Measurements from ENCODE around the gene LYPLAL1.
"Not testable (repeated sequence)": the region's sequence is repeated elsewhere in the genome, so short reads cannot be mapped to it uniquely, and the experiment has no call there.

Gene LYPLAL1

GRCh38 chr1:219250468-219250867 is 76.8 kb downstream of the LYPLAL1 start:
- not testable (repeated sequence) for H3K9ac ChIP-seq (ENCODE audit: low read length); H3K4me1 ChIP-seq (ENCODE audit: control insufficient read depth, insufficient read depth, low read depth, low read length); H3K27me3 ChIP-seq (ENCODE audit: control insufficient read depth in 1 of 2, insufficient read depth in 1 of 2, low read length in 2 of 2); H3K4me2 ChIP-seq (ENCODE audit: low read length, poor library complexity, severe bottlenecking); H3K23ac ChIP-seq (ENCODE audit: low read length in 2 of 2); H2BK120ac ChIP-seq (ENCODE audit: low read depth, low read length); H2BK15ac ChIP-seq (ENCODE audit: low read depth, poor library complexity, severe bottlenecking); DNase-seq; H3K9me3 ChIP-seq (ENCODE audit: control insufficient read depth, low read length); H3K14ac ChIP-seq (ENCODE audit: low read length in 2 of 2); H4K8ac ChIP-seq (ENCODE audit: low read length); H2AK5ac ChIP-seq (ENCODE audit: low read length, severe bottlenecking); H2AFZ ChIP-seq (ENCODE audit: low read depth, low read length); H3K79me1 ChIP-seq (replicated peaks; ENCODE audit: low read length, poor library complexity, severe bottlenecking); H3K27ac ChIP-seq (ENCODE audit: low read length, poor library complexity, severe bottlenecking); H2BK12ac ChIP-seq (ENCODE audit: low read length in 2 of 2); H3K36me3 ChIP-seq (ENCODE audit: control insufficient read depth in 1 of 2, insufficient read depth in 2 of 2, low read depth in 1 of 2, low read length in 2 of 2); H4K91ac ChIP-seq (ENCODE audit: low read length); H2BK5ac ChIP-seq (ENCODE audit: low read depth, low read length, poor library complexity, severe bottlenecking); H3K4ac ChIP-seq (ENCODE audit: low read depth in 1 of 2, low read length in 2 of 2); H3K4me3 ChIP-seq (ENCODE audit: insufficient read depth in 1 of 2, low read depth in 1 of 2, low read length in 2 of 2); H3K18ac ChIP-seq (ENCODE audit: low read depth in 1 of 2, low read length in 2 of 2)
- no CpG with 5 or more reads among the region's 2 CpGs for WGBS

- Histone ChIP-seq H2AFZ (ENCODE audit: low read depth, low read length) (no peak overlapping the region), H3K36me3 (ENCODE audit: control insufficient read depth in 1 of 2, insufficient read depth in 2 of 2, low read depth in 1 of 2, low read length in 2 of 2) (no peaks in the 10 kb centered on the region), H3K4me3 (ENCODE audit: insufficient read depth in 1 of 2, low read depth in 1 of 2, low read length in 2 of 2) (no peak overlapping the region), H3K27me3 (ENCODE audit: control insufficient read depth in 1 of 2, insufficient read depth in 1 of 2, low read length in 2 of 2) (no peaks in the 10 kb centered on the region), H2BK5ac (ENCODE audit: low read depth, low read length, poor library complexity, severe bottlenecking) (no peak overlapping the region), H3K18ac (ENCODE audit: low read depth in 1 of 2, low read length in 2 of 2) (no peak overlapping the region), H2BK12ac (ENCODE audit: low read length in 2 of 2) (no peak overlapping the region), H3K4me1 (ENCODE audit: control insufficient read depth, insufficient read depth, low read depth, low read length) (no peaks in the 10 kb centered on the region), H3K9me3 (ENCODE audit: control insufficient read depth, low read length) (peaks cover 32% of the 10 kb centered on the region), H3K23ac (ENCODE audit: low read length in 2 of 2) (no peak overlapping the region), H4K8ac (ENCODE audit: low read length) (no peak overlapping the region), H2BK120ac (ENCODE audit: low read depth, low read length) (no peak overlapping the region), H3K9ac (ENCODE audit: low read length) (no peak overlapping the region), H3K79me1 (replicated peaks; ENCODE audit: low read length, poor library complexity, severe bottlenecking) (no peaks in the 10 kb centered on the region), H2BK15ac (ENCODE audit: low read depth, poor library complexity, severe bottlenecking) (no peak overlapping the region), H3K4ac (ENCODE audit: low read depth in 1 of 2, low read length in 2 of 2) (no peak overlapping the region), H3K27ac (ENCODE audit: low read length, poor library complexity, severe bottlenecking) (no peak overlapping the region), H2AK5ac (ENCODE audit: low read length, severe bottlenecking) (no peak overlapping the region), H4K91ac (ENCODE audit: low read length) (no peak overlapping the region), H3K4me2 (ENCODE audit: low read length, poor library complexity, severe bottlenecking) (no peak overlapping the region), H3K14ac (ENCODE audit: low read length in 2 of 2) (no peak overlapping the region)
- no peak for DNase-seq
- 46% methylated on average over 2 of the region's 2 CpGs for WGBS
These were observed 84.1 kb downstream of the LYPLAL1 start for GRCh38 chr1:219257751-219258150.

GRCh38 chr1:219261454-219261853 is 87.8 kb downstream of the LYPLAL1 start:
- no peaks in the 10 kb centered on the region for H3K79me1 ChIP-seq (replicated peaks; ENCODE audit: low read length, poor library complexity, severe bottlenecking)
- no peak overlapping the region for H4K91ac ChIP-seq (ENCODE audit: low read length)
- H3K27me3 ChIP-seq (ENCODE audit: control insufficient read depth in 1 of 2, insufficient read depth in 1 of 2, low read length in 2 of 2), result no peaks in the 10 kb centered on the region
- H3K23ac ChIP-seq (ENCODE audit: low read length in 2 of 2), result no peak overlapping the region
- H3K27ac ChIP-seq (ENCODE audit: low read length, poor library complexity, severe bottlenecking), result no peak overlapping the region
- H3K18ac ChIP-seq (ENCODE audit: low read depth in 1 of 2, low read length in 2 of 2), result no peak overlapping the region
- H3K9ac ChIP-seq (ENCODE audit: low read length), result no peak overlapping the region
- H2BK12ac ChIP-seq (ENCODE audit: low read length in 2 of 2), result no peak overlapping the region
- H2AFZ ChIP-seq (ENCODE audit: low read depth, low read length), result no peak overlapping the region
- no peak overlapping the region for H2BK120ac ChIP-seq (ENCODE audit: low read depth, low read length)
- H3K4ac ChIP-seq (ENCODE audit: low read depth in 1 of 2, low read length in 2 of 2), result no peak overlapping the region
- no peak overlapping the region for H2AK5ac ChIP-seq (ENCODE audit: low read length, severe bottlenecking)
- no peak overlapping the region for H4K8ac ChIP-seq (ENCODE audit: low read length)
- peaks cover 30% of the 10 kb centered on the region for H3K9me3 ChIP-seq (ENCODE audit: control insufficient read depth, low read length)
- 85% methylated on average over 2 of the region's 2 CpGs for WGBS
- DNase-seq, result no peak
- no peak overlapping the region for H2BK5ac ChIP-seq (ENCODE audit: low read depth, low read length, poor library complexity, severe bottlenecking)
- no peak overlapping the region for H3K4me2 ChIP-seq (ENCODE audit: low read length, poor library complexity, severe bottlenecking)
- no peaks in the 10 kb centered on the region for H3K4me1 ChIP-seq (ENCODE audit: control insufficient read depth, insufficient read depth, low read depth, low read length)
- no peak overlapping the region for H3K14ac ChIP-seq (ENCODE audit: low read length in 2 of 2)
- no peak overlapping the region for H3K4me3 ChIP-seq (ENCODE audit: insufficient read depth in 1 of 2, low read depth in 1 of 2, low read length in 2 of 2)
- no peak overlapping the region for H2BK15ac ChIP-seq (ENCODE audit: low read depth, poor library complexity, severe bottlenecking)
- H3K36me3 ChIP-seq (ENCODE audit: control insufficient read depth in 1 of 2, insufficient read depth in 2 of 2, low read depth in 1 of 2, low read length in 2 of 2), result no peaks in the 10 kb centered on the region
